Hepatocyte (in vitro differentiated cells): ENCODE measurements around the gene AMBP.

Source experiments
- CTCF ChIP-seq: fragments of 200-600 bp; sonication (generic); IDR thresholded peaks from 2 replicates; pipeline ENCODE4 v1.5.1; 2016; ENCODE audit warnings: antibody characterized with exemption, mild to moderate bottlenecking; ENCODE audit not compliant: poor library complexity
- EZH2phosphoT487 ChIP-seq: fragments of 200-600 bp; sonication (generic); IDR thresholded peaks from one replicate; pipeline ENCODE4 v1.6.1; 2018; ENCODE audit warnings: antibody characterized with exemption, mild to moderate bottlenecking, low read depth, moderate library complexity; ENCODE audit not compliant: unreplicated experiment, severe bottlenecking

DNA sequence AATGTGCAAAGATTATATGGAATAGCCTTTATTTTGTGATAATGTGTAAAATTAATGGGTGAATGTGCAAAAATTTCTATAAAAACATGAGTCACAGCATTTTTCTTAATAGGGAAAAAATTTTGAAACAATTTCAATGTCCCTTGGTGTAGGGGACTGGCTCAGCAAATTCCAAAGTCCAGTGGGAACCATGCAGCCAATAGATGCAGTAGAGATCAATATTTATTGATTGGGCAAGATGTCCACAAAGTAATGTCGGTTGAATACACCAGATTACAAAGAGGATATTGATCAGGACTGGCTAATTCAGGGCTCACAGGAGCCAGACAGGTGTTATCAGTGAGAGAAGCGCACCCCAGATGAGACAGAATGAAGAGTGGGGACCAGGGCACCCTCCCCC, 62.5 kb downstream of the AMBP start:
- TF ChIP-seq CTCF (no peak), EZH2phosphoT487 (no peak)
